HG02642 (cell line): ENCODE data around the gene ALDH3A1.

Source experiments
- ATAC-seq: cut with Tn5 transposase; IDR thresholded peaks from one replicate; pipeline ENCODE4 v1.9.1; 2021; ENCODE audit warnings: mild to moderate bottlenecking; ENCODE audit not compliant: unreplicated experiment, poor library complexity

The ALDH3A1 gene

GRCh38 chr17:19724501-19725420 lies 23.3 kb downstream of the ALDH3A1 start:
- no peak for ATAC-seq

GRCh38 chr17:19723964-19724363 lies 24.1 kb downstream of the ALDH3A1 start:
- ATAC-seq = no peak

DNA sequence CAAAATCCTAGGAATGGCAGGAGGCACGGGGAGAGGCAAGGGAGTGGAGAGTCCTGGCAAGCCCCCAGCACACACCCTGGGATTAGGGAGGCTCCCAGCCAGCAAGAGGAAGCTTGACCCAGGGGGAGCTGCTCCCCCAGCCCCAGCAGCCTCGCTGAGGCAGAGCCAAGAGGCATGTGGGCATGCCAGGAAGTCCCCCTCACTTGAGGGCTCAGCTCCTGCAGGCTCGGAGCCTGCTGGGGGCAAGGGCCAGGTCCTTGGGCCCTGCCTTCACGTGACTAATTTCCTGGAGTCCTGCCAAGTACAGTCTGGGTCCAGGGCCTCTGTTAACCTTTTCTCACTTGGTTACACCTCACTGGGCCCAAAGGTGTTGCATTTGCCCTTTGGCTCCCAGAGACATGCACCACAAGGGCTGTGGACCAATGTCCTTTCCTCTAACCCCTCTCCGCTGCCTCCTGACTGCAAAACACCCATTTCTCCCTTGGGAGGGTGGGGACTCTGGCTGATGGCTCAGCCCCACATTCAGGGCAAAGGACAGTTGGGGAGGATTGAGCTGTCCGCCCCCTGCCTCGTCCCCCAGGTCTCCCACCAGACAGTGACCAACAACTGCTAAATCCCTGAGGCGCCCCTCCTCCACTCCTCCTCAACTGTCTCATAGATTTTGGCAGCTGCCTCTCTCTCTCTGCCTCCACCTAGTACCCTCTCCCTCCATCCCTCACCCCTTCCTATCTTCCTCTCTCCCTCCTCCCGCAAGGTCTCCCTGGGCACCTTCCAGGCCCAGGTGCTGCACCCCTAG lies 27.3 kb downstream of the ALDH3A1 start:
- ATAC-seq = no peak

DNA sequence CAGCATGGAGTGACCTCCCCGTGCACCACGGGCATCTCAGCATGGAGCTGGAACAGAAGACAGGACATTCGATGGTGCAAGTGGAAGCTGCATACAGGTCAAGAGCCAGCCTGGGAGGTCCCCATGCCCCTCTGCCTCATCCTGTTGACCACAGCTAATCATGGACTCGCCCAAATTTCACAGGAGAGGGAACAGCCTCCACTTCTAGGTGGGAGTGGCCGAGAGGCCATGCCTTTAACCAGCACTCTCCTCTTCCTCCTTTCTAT lies 28.0 kb downstream of the ALDH3A1 start:
- ATAC-seq = no peak

- ATAC-seq = no peak
Measured at GRCh38 chr17:19719355-19720209, 28.5 kb downstream of the ALDH3A1 start.

- ATAC-seq = no peak
Measured at GRCh38 chr17:19718613-19719354, 29.3 kb downstream of the ALDH3A1 start.

DNA sequence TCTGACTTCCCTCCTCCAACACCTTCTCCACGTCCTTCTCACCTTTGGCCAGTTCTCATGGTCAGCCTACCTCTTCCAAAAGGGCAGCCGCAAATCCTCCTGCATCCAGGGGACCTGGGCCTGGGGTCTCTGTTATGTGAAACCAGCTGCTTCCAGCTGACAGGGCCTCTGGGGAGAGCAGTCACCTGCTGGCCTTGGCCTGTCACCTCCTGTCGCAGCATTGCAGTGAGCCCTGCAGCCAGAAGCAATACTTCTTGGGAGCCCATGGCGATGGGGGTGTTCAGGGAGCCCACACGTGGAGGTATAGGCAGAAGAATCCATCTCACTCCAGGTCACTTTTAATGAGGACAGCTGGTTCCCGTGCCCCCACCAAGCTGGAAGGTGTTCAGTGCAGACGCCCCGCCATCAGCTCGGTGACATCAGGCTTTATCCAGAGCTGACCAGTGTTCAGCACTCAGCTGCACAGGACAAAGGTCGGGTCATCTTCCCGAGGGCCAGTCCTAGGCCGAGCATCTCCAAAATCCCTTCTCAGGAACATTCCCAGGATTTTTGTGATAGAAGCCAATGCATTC lies 30.0 kb downstream of the ALDH3A1 start:
- ATAC-seq = no peak

DNA sequence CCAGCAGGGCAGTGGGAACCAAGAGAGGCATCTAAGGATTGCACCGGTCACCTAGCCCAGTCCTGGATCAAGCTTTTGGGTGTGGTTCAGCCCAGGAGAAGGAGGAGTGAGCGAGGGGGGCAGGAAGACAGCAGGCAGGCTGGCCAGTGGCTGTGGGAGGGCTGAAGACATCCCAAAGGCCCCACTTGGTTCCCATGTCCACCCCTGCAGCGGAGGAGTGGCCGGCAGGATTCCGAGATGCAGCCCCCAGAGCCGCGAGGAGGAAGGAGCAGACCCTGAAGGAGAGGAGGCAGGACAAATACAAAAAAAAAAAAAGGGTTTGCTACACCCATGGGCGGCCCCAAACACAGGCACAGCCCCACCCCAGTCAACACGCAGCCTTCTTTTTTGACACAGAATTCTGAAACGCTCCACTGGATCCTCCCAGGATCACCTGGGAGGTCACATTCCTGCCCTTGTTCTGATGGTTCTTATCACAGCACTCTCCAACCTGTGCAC lies 30.6 kb downstream of the ALDH3A1 start:
- no peak for ATAC-seq

DNA sequence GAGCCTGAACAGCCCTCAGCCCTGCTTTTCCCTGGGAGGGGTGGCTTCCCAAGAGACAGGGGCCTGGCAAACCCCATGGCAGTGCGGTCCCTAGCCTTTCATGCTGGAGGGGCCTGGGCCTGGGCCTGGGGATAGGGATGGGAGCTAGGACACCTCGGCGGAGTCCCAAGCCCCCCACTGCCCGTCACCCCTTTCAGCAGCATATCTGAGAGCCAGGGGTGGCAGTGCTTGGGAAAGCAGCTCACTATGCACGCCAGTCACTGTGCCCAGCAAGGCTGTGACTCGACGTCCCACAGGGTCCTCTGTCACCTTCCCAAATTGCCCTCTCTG lies 31.1 kb downstream of the ALDH3A1 start:
- ATAC-seq = no peak

GRCh38 chr17:19716108-19717030 lies 31.7 kb downstream of the ALDH3A1 start, which contains the start of gene SLC47A2:
Gene SLC47A2, minus strand, starts transcription at chr17:19716584. Its CDS starts 29 bp downstream, at chr17:19716555.
- no peak for ATAC-seq

- no peak for ATAC-seq
Measured at GRCh38 chr17:19714542-19715411, 33.3 kb downstream of the ALDH3A1 start.

- no peak for ATAC-seq
Measured at GRCh38 chr17:19713901-19714361, 34.2 kb downstream of the ALDH3A1 start.

GRCh38 chr17:19713462-19713861 lies 34.6 kb downstream of the ALDH3A1 start:
- no peak for ATAC-seq

- ATAC-seq = no peak
Measured at GRCh38 chr17:19712436-19713004, 35.6 kb downstream of the ALDH3A1 start.

DNA sequence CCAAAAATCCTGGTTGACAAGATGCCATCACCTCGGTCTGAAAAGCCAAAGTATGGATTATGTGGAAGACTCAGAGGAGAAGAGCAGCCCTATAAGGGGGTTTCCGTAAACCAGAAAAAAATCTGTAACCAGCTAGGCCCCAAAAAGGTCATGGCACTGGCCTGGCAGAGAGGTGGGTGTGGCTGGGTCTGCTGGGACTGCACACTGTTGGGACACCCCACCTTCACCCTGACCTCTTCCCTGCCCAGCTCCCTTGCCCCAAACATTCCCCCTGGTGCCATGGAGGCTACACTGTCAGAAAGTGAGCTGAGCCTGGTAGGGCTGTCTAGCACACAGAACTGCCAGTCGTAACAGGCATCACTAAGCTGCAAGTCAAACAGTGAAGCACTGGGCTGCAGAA lies 38.3 kb downstream of the ALDH3A1 start:
- no peak for ATAC-seq

DNA sequence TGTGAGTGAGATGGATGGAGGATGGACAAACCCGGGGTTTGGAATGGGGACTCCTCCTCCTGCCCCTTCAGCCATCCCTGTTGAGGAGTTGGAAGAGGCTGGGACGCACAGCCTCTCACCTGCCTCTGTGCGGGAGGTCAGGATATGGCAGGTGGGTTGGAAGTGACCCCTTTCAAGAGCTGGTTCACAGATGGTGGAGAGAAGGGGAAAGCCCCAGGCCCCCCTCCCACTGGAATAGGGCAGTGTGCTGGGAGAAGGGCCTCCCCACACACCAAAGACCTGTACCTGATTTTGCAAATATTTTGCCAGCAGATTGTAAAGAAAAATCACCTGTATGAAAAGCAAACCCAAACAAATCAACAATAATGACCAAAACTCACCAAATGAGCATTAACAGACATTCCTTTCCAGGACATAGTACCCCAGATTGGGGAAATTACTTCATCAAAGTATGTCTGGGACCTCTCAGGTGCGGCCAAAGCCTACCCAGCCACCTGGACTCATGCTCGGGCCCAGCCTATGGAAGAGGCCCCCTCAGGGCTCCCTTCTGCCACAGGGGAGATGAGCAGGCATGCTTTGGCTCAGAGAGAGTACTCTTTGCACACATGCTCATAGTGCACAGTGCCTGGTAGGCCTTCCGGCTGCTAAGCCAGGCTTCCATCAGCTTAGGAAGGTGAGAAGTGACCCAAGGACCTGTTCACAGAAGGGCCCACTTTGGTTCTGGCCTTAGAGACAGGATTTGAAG lies 39.5 kb downstream of the ALDH3A1 start:
- no peak for ATAC-seq
